ENCODE data around the gene POLDIP2. TPM values are rescaled to one million over a fixed set of nuclear protein-coding genes. Genes with fewer than 3 reads are reported as not detected.

POLDIP2 gene
- total and polyA plus RNA-seq, 2 of the 13 experiments (the other 11 are each of a cell fraction or from before 2014, with no cell fraction given) = 85.9 to 114 TPM

- TF ChIP-seq ZEB1 (IDR thresholded peaks at IDR 0.05; ENCODE audit: insufficient replicate concordance, low read depth) (peak; percentile 85), SATB2 (CRISPR knock-in tag; IDR thresholded peaks at IDR 0.05) (0 out of 2 replicates have a peak, but pooled peaks have one; percentile 78), PAX8 (CRISPR knock-in tag; IDR thresholded peaks at IDR 0.05; ENCODE audit: borderline replicate concordance) (no peak), NONO (IDR thresholded peaks at IDR 0.05) (no peak), NONO (CRISPR knock-in tag; conservative IDR thresholded peaks at IDR 0.05) (peak; percentile 94), HNF1B (CRISPR knock-in tag; IDR thresholded peaks at IDR 0.05) (peak; percentile 91), RBM39 (IDR thresholded peaks at IDR 0.05; ENCODE audit: low read depth, low read length, poor library complexity, severe bottlenecking) (no peak), ETV5 (CRISPR knock-in tag; IDR thresholded peaks at IDR 0.05; ENCODE audit: borderline replicate concordance) (peak; percentile 87), ZNF772 (CRISPR knock-in tag; IDR thresholded peaks at IDR 0.05) (peak; percentile 55; the same call in 1 of the 2 replicates), POLR2AphosphoS2 (IDR thresholded peaks at IDR 0.05; ENCODE audit: low read depth, low read length) (no peak), ZNF275 (CRISPR knock-in tag; IDR thresholded peaks at IDR 0.05; ENCODE audit: borderline replicate concordance) (no peak), JARID2 (CRISPR knock-in tag; IDR thresholded peaks at IDR 0.05; ENCODE audit: insufficient replicate concordance) (peak; percentile 55), KDM3A (CRISPR knock-in tag; IDR thresholded peaks at IDR 0.05; ENCODE audit: low read depth) (no peak), PRPF4 (IDR thresholded peaks at IDR 0.05; ENCODE audit: low read depth, low read length, poor library complexity, severe bottlenecking) (no peak), ZNF362 (CRISPR knock-in tag; IDR thresholded peaks at IDR 0.05; ENCODE audit: borderline replicate concordance) (no peak; the same call in 1 of the 2 replicates), HHEX (CRISPR knock-in tag; IDR thresholded peaks at IDR 0.05) (peak; percentile 74), ZNF431 (CRISPR knock-in tag; IDR thresholded peaks at IDR 0.05; ENCODE audit: borderline replicate concordance, low read depth) (no peak), KDM5B (CRISPR knock-in tag; IDR thresholded peaks at IDR 0.05; ENCODE audit: borderline replicate concordance) (peak; percentile 84; the same call in 1 of the 2 replicates)
- TF ChIP-seq, protein P1, sequence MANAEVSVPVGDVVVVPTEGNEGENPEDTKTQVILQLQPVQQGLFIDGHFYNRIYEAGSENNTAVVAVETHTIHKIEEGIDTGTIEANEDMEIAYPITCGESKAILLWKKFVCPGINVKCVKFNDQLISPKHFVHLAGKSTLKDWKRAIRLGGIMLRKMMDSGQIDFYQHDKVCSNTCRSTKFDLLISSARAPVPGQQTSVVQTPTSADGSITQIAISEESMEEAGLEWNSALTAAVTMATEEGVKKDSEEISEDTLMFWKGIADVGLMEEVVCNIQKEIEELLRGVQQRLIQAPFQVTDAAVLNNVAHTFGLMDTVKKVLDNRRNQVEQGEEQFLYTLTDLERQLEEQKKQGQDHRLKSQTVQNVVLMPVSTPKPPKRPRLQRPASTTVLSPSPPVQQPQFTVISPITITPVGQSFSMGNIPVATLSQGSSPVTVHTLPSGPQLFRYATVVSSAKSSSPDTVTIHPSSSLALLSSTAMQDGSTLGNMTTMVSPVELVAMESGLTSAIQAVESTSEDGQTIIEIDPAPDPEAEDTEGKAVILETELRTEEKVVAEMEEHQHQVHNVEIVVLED (CRISPR knock-in tag; IDR thresholded peaks at IDR 0.05; ENCODE audit: borderline replicate concordance) = peak; percentile 34; the same call in 1 of the 2 replicates
Measured at GRCh38 chr17:28370035-28370743, 12.9 kb upstream of the POLDIP2 start, which contains the start of gene VTN (continued).
